ENCODE data around the gene CRAMP1.
A peak's percentile ranks its signal among the peaks of the same experiment; 100 is the strongest.

The CRAMP1 gene

DNA sequence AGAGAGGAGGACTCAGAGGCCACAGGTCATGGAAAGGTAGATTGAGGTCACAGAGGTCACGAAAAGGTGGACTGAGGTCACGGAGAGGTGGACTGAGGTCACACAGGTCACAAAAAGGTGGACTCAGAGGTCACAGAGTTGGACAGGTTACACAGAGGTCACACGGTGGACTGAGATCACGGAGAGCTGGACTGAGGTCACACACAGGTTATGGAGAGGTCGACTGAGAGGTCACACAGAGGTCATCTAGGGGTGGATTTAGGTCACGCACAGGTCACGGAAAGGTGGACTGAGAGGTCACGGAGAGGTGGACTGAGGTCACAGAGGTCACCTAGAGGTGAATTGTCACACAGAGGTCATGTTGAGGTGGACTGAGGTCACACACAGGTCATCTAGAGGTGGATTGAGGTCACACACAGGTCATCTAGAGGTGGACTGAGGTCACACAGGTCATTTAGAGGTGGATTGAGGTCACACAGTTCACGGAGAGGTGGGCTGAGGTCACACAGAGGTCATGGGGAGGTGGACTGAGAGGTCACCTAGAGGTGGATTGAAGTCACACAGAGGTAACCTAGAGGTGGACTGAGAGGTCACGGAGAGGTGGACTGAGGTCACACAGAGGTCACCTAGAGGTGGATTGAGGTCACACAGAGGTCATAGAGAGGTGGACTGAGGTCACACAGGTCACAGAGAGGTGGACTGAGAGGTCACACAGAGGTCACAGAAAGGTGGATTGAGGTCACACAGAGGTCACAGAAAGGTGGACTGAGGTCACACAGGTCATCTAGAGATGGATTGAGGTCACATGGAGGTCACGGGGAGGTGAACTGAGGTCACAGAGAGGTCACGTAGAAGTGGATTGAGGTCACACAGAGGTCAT, 39.2 kb downstream of the CRAMP1 start:
- no peak overlapping the region for H3K4me3 ChIP-seq (ENCODE audit: low read length)
- no peaks in the 10 kb centered on the region for H3K9me3 ChIP-seq (ENCODE audit: control insufficient read depth, low read length)
- no peaks in the 10 kb centered on the region for H3K27me3 ChIP-seq (replicated peaks; ENCODE audit: control insufficient read depth, insufficient read depth, low read length)
- DNase-seq (ENCODE audit: low read depth): peak; percentile 25
- no peaks in the 10 kb centered on the region for H3K4me1 ChIP-seq (ENCODE audit: control insufficient read depth, insufficient read depth, low read length)
- no peak overlapping the region for H3K9ac ChIP-seq (ENCODE audit: low read length)
- H3K36me3 ChIP-seq (ENCODE audit: control insufficient read depth, insufficient read depth, low read length, severe bottlenecking): peaks cover 49% of the 10 kb centered on the region

DNA sequence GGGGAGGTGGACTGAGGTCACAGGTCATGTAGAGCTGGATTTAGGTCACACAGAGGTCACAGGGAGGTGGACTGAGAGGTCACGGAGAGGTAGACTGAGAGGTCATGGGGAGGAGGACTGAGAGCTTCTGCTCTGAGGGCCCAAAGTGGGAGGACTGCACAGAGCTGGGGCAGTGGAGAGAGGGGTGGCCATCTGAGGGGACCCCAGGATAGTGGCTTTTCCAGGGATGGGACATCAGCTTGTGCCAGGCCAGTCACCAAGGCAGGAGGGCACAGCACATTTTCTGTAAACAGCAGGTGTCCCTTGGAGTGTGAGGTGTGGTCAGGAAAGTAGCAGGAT, 39.8 kb downstream of the CRAMP1 start:
- H3K9me3 ChIP-seq (ENCODE audit: control insufficient read depth, low read length): no peaks in the 10 kb centered on the region
- no peak overlapping the region for H3K4me3 ChIP-seq (ENCODE audit: low read length)
- H3K36me3 ChIP-seq (ENCODE audit: control insufficient read depth, insufficient read depth, low read length, severe bottlenecking): peaks cover 54% of the 10 kb centered on the region
- no peak overlapping the region for H3K9ac ChIP-seq (ENCODE audit: low read length)
- H3K27me3 ChIP-seq (replicated peaks; ENCODE audit: control insufficient read depth, insufficient read depth, low read length): no peaks in the 10 kb centered on the region
- no peaks in the 10 kb centered on the region for H3K4me1 ChIP-seq (ENCODE audit: control insufficient read depth, insufficient read depth, low read length)
- DNase-seq (ENCODE audit: low read depth): peak; percentile 21

DNA sequence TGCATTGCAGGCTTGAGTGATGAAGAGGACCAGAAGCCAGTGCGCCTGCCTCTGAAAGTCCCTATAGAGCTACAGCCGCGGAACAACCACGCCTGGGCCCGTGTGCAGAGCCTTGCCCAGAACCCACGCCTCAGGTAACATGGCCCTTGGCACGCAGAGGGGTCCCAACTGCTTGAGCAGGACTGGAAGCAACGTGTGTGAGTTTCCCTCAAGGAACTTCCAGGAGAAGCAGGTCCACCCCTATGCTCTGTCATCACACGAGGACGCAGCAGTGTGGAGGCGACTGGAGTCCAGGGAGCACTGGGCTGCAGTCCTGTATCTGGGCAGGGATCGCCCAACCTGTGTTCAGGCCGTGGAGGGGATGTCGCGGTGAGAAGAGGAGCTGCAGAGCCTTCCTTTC, 40.9 kb downstream of the CRAMP1 start:
- Histone ChIP-seq H3K9me3 (ENCODE audit: control insufficient read depth, low read length) (no peaks in the 10 kb centered on the region), H3K4me3 (ENCODE audit: low read length) (no peak overlapping the region), H3K36me3 (ENCODE audit: control insufficient read depth, insufficient read depth, low read length, severe bottlenecking) (peaks cover 58% of the 10 kb centered on the region), H3K9ac (ENCODE audit: low read length) (no peak overlapping the region), H3K4me1 (ENCODE audit: control insufficient read depth, insufficient read depth, low read length) (no peaks in the 10 kb centered on the region), H3K27me3 (replicated peaks; ENCODE audit: control insufficient read depth, insufficient read depth, low read length) (no peaks in the 10 kb centered on the region)
- no peak for DNase-seq (ENCODE audit: low read depth)

DNA sequence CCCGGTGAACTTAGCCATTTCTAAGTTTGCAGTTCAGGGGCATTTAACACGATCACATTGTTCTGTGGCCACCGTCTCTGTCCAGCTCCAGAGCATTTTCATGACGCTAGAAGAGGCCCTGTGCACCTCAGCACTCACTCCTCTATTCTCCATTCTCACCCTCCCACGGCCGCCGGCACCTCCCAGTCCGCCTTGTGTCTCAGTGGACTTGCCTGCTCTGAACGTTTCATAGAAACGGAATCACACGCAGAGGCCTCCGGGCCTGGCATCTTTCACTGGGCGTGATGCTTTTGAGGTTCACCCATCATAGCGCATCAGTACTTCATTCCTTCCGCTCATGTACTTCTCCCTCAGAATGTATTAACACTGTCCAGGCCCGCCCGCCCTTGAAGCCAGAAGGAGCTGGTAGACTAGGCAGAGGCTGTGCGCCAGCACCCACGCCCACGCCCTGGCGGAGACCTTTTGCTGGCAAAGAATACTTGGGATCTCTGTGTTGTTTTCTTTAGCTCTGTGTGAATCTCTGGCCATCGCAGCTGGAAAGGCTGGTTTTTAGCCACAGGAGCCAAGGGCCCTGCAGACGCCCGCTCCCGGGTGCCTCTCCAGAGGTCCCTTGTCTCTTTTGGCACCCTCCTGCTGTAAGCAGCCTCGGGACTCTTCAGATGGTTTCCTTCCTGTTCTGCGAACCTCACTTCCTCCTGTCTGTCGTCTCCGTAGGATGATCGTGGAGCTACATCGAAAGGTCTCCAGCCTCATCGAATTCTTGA, 42.5 kb downstream of the CRAMP1 start:
- peaks cover 67% of the 10 kb centered on the region for H3K36me3 ChIP-seq (ENCODE audit: control insufficient read depth, insufficient read depth, low read length, severe bottlenecking)
- no peak overlapping the region for H3K4me3 ChIP-seq (ENCODE audit: low read length)
- H3K9ac ChIP-seq (ENCODE audit: low read length): no peak overlapping the region
- H3K9me3 ChIP-seq (ENCODE audit: control insufficient read depth, low read length): no peaks in the 10 kb centered on the region
- H3K27me3 ChIP-seq (replicated peaks; ENCODE audit: control insufficient read depth, insufficient read depth, low read length): no peaks in the 10 kb centered on the region
- DNase-seq (ENCODE audit: low read depth): no peak
- no peaks in the 10 kb centered on the region for H3K4me1 ChIP-seq (ENCODE audit: control insufficient read depth, insufficient read depth, low read length)

DNA sequence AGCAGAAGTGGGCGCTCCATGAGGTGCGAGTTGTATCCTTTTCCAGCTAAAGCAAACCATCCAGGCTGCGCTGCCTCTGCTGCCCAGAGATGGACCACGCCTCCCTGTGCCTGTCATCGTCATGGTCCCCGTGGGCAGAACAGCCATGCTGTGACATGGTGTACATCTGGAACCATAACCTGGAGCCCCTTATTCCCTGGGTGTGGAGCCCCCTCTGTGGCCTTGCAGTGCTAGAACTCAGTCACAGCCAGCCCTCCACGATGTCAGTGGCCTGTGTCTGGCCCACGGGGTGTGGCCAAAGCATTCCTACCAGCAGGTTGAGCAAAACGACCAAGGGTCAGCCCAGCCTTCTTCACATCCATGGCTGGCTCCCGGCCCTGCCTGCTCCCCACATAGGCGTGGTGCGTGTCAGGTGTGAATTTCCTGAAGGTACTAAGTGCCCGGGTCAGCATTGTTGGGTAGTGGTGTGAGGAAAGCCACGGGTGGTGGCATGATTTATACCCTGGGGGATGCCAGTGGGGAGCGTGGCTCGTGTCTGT, 43.2 kb downstream of the CRAMP1 start:
- Histone ChIP-seq H3K9ac (ENCODE audit: low read length) (no peak overlapping the region), H3K36me3 (ENCODE audit: control insufficient read depth, insufficient read depth, low read length, severe bottlenecking) (peaks cover 73% of the 10 kb centered on the region)

DNA sequence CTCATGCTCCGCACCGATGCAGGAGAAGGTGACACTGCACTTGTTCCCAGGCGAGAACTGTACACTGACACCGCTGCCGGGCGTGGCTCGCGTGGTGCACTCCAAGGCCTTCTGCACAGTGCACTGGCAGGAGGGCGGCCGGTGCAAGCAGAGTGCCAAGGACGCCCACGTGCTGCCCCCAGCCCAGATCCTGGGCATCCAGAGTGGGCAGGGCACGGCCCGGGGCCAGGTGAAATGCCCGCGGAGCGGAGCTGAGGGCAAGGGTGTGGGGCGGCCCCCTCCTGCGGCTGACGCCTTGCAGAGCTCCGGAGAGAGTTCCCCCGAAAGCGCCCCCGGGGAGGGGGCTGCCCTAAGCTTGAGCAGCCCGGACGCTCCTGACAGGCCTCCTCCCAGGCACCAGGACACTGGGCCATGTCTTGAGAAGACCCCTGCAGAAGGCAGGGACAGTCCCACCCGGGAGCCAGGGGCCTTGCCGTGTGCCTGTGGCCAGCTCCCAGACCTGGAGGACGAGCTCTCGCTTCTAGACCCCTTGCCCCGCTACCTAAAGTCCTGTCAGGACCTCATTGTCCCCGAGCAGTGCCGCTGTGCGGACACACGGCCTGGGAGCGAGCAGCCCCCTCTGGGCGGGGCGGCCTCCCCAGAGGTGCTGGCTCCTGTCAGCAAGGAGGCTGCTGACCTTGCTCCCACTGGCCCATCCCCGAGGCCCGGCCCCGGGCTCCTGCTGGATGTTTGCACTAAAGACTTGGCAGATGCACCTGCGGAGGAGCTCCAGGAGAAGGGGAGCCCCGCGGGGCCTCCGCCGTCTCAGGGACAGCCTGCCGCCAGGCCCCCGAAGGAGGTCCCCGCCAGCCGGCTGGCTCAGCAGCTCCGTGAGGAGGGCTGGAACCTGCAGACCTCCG, 44.0 kb downstream of the CRAMP1 start:
- Histone ChIP-seq H3K9me3 (ENCODE audit: control insufficient read depth, low read length) (no peaks in the 10 kb centered on the region), H3K4me1 (ENCODE audit: control insufficient read depth, insufficient read depth, low read length) (no peaks in the 10 kb centered on the region), H3K36me3 (ENCODE audit: control insufficient read depth, insufficient read depth, low read length, severe bottlenecking) (peaks cover 72% of the 10 kb centered on the region), H3K4me3 (ENCODE audit: low read length) (no peak overlapping the region), H3K27me3 (replicated peaks; ENCODE audit: control insufficient read depth, insufficient read depth, low read length) (no peaks in the 10 kb centered on the region), H3K9ac (ENCODE audit: low read length) (no peak overlapping the region)
- DNase-seq (ENCODE audit: low read depth): no peak

More for the DNA sequence above, 43.2 kb downstream of the CRAMP1 start:
- Histone ChIP-seq H3K9me3 (ENCODE audit: control insufficient read depth, low read length) (no peaks in the 10 kb centered on the region), H3K27me3 (replicated peaks; ENCODE audit: control insufficient read depth, insufficient read depth, low read length) (no peaks in the 10 kb centered on the region), H3K4me3 (ENCODE audit: low read length) (no peak overlapping the region), H3K4me1 (ENCODE audit: control insufficient read depth, insufficient read depth, low read length) (no peaks in the 10 kb centered on the region)
- DNase-seq (ENCODE audit: low read depth): no peak

DNA sequence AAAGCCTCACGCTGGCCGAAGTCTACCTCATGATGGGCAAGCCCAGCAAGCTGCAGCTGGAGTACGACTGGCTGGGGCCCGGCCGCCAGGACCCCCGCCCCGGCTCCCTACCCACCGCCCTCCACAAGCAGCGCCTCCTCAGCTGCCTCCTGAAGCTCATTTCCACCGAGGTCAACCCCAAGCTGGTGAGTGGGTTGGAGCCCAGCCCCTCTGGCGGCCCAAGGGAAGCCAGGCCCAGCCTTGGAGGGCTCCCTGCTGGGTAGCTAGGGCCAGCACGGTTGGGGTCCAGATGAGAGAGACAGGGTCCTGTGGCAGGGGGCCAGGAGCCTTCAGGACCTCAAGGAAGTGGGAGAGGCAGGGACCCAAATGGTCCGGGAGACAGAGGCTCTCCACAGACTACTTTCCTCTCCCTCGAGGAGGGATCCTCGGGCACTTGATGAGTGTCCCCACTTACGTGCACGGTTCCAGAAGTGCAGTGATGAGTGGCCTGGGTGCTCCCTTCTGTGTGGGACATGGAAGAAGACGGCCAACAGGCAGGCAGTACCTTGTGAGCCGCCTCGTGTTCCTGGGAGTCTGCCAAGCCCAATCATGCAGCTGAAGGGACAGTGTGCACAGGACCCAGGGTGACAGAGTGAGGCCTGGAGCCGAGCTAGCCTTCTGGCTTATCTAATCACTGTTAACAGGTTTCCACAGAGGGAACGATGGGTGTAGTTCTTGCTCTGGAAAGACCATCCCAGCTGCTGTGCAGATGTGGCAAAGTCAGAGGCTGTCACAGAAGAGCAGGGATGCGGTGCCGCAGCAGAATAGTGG, 44.9 kb downstream of the CRAMP1 start:
- Histone ChIP-seq H3K27me3 (replicated peaks; ENCODE audit: control insufficient read depth, insufficient read depth, low read length) (no peaks in the 10 kb centered on the region), H3K36me3 (ENCODE audit: control insufficient read depth, insufficient read depth, low read length, severe bottlenecking) (peaks cover 72% of the 10 kb centered on the region), H3K9me3 (ENCODE audit: control insufficient read depth, low read length) (no peaks in the 10 kb centered on the region), H3K4me3 (ENCODE audit: low read length) (no peak overlapping the region), H3K4me1 (ENCODE audit: control insufficient read depth, insufficient read depth, low read length) (no peaks in the 10 kb centered on the region), H3K9ac (ENCODE audit: low read length) (no peak overlapping the region)
- DNase-seq (ENCODE audit: low read depth): no peak

DNA sequence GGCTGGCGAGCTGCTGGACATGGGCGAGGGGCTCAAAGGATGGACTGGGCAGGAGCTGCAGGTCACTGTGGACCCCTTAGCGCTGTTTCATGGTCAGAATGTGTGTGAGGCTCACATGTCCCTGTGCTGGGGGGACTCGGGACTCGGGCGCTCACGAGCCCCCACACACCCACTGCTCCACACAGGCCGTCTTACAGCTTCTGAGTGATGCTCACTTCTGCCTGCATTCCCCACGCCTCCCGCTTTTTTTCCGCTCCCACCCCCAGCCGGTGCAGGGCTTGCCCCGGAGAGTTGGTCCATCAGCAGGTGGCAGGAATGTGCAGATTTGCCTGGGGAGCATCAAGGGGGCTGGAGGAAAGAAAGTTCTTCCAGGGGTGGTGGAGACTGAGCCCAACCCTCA, 45.7 kb downstream of the CRAMP1 start:
- Histone ChIP-seq H3K9me3 (ENCODE audit: control insufficient read depth, low read length) (no peaks in the 10 kb centered on the region), H3K4me1 (ENCODE audit: control insufficient read depth, insufficient read depth, low read length) (no peaks in the 10 kb centered on the region), H3K4me3 (ENCODE audit: low read length) (no peak overlapping the region), H3K36me3 (ENCODE audit: control insufficient read depth, insufficient read depth, low read length, severe bottlenecking) (peaks cover 74% of the 10 kb centered on the region), H3K27me3 (replicated peaks; ENCODE audit: control insufficient read depth, insufficient read depth, low read length) (no peaks in the 10 kb centered on the region), H3K9ac (ENCODE audit: low read length) (no peak overlapping the region)
- DNase-seq (ENCODE audit: low read depth): no peak

DNA sequence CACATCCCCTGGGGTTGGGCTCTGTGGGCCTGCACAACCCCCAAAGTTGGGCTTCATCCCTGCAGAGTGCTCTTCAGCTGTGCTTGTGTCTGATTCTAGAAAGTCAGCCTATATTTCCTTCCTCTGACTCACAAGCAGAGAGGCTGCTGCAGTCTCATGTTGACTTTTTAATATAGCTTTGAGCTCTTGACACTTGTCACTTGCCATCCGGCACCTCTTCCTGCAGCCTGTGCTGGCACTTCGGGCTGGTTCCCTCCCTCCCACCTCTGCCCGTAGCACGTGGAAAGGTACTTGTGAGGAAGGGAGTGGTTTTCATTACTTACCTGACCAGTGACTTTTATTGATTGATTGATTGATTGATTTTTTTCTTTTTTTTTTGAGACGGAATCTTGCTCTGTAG, 46.9 kb downstream of the CRAMP1 start:
- H3K9me3 ChIP-seq (ENCODE audit: control insufficient read depth, low read length): no peaks in the 10 kb centered on the region
- H3K36me3 ChIP-seq (ENCODE audit: control insufficient read depth, insufficient read depth, low read length, severe bottlenecking): peaks cover 80% of the 10 kb centered on the region
- no peak for DNase-seq (ENCODE audit: low read depth)
- no peaks in the 10 kb centered on the region for H3K4me1 ChIP-seq (ENCODE audit: control insufficient read depth, insufficient read depth, low read length)
- H3K9ac ChIP-seq (ENCODE audit: low read length): no peak overlapping the region
- H3K27me3 ChIP-seq (replicated peaks; ENCODE audit: control insufficient read depth, insufficient read depth, low read length): no peaks in the 10 kb centered on the region
- no peak overlapping the region for H3K4me3 ChIP-seq (ENCODE audit: low read length)

DNA sequence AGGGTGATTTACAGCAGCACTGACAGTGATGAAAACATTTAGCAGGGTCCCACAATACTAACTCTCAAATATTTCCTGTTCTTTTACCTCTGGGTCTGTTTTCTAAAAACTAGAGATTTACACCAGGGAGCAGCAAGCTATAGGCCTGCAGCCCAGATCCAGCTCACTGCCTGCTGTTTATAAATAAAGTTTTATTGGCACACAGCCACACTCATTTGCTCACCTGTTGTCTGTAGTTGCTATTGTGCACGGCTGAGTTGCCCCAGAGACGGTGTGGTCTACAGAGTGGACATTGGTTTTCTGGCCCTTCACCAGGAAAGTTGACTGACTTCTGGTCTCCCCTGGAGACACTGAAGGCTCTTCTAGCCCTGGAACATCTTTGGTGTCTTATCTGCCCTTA, 49.7 kb downstream of the CRAMP1 start:
- DNase-seq (ENCODE audit: low read depth): no peak
- H3K9me3 ChIP-seq (ENCODE audit: control insufficient read depth, low read length): no peaks in the 10 kb centered on the region
- H3K4me1 ChIP-seq (ENCODE audit: control insufficient read depth, insufficient read depth, low read length): no peaks in the 10 kb centered on the region
- peaks cover 82% of the 10 kb centered on the region for H3K36me3 ChIP-seq (ENCODE audit: control insufficient read depth, insufficient read depth, low read length, severe bottlenecking)
- no peak overlapping the region for H3K9ac ChIP-seq (ENCODE audit: low read length)
- no peaks in the 10 kb centered on the region for H3K27me3 ChIP-seq (replicated peaks; ENCODE audit: control insufficient read depth, insufficient read depth, low read length)
- no peak overlapping the region for H3K4me3 ChIP-seq (ENCODE audit: low read length)
